Sigmoid colon (tissue), 4 donors: ENCODE measurements around the gene CABLES1.

Experiments
- EP300 ChIP-seq, 4 donors: sonication (generic); formaldehyde crosslinking; IDR thresholded peaks; one replicate each; pipeline ENCODE4 v1.6.1; 2017; ENCODE audit warnings: antibody characterized with exemption in 4 of 4
- POLR2A ChIP-seq, 2 donors: fragments of 450-650 bp; IDR thresholded peaks; one replicate each; pipeline ENCODE4 v1.6.1; 2016; ENCODE audit warnings: antibody characterized with exemption in 2 of 2, mild to moderate bottlenecking in 2 of 2, moderate library complexity in 2 of 2
- TF ChIP-seq, protein P1 (sequence below), 4 experiments: fragments of 450-650 bp in 3 of 4; fragments of 200-600 bp in 1 of 4; IDR thresholded peaks; one replicate each; pipeline ENCODE4 v1.5.1; 2016 to 2019; ENCODE audit warnings: antibody characterized with exemption in 4 of 4, mild to moderate bottlenecking in 3 of 4, moderate library complexity in 2 of 4

DNA sequence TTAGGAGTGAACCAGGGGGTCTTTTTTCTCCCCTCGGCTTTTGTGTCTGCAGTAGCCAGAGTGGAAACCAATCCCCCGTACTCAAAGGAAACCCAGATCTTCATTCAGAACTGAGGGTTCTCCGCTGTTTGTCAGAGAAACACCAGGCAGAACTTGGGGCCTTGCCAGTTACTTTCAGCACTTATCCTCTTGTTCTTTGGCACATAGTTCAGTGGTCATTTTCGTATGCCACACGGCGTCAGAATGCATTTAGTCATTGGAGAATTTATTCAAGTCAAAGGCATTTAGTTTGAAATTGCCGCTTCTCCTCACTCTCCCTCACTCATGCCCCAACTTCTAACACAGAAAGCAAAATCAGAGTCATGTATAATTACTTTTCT, 102.9 kb downstream of the CABLES1 start:
- TF ChIP-seq, protein P1, sequence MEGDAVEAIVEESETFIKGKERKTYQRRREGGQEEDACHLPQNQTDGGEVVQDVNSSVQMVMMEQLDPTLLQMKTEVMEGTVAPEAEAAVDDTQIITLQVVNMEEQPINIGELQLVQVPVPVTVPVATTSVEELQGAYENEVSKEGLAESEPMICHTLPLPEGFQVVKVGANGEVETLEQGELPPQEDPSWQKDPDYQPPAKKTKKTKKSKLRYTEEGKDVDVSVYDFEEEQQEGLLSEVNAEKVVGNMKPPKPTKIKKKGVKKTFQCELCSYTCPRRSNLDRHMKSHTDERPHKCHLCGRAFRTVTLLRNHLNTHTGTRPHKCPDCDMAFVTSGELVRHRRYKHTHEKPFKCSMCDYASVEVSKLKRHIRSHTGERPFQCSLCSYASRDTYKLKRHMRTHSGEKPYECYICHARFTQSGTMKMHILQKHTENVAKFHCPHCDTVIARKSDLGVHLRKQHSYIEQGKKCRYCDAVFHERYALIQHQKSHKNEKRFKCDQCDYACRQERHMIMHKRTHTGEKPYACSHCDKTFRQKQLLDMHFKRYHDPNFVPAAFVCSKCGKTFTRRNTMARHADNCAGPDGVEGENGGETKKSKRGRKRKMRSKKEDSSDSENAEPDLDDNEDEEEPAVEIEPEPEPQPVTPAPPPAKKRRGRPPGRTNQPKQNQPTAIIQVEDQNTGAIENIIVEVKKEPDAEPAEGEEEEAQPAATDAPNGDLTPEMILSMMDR (IDR thresholded peaks at IDR 0.05), result no peak
- no peak for TF ChIP-seq POLR2A (IDR thresholded peaks at IDR 0.05)
- TF ChIP-seq EP300 (IDR thresholded peaks at IDR 0.05), result no peak
